Hematopoietic multipotent progenitor cell treated with erythropoietin and hydrocortisone succinate and interleukin-3 and kit ligand, for 15 days (in vitro differentiated cells): Measurements from ENCODE around the gene TBC1D20.
A peak's percentile ranks its signal among the peaks of the same experiment; 100 is the strongest.

Experiments used
- DNase-seq: peaks from one replicate; pipeline ENCODE4 v3.0.0-alpha.2; 2015; ENCODE audit warnings: low spot score

The TBC1D20 gene

DNA sequence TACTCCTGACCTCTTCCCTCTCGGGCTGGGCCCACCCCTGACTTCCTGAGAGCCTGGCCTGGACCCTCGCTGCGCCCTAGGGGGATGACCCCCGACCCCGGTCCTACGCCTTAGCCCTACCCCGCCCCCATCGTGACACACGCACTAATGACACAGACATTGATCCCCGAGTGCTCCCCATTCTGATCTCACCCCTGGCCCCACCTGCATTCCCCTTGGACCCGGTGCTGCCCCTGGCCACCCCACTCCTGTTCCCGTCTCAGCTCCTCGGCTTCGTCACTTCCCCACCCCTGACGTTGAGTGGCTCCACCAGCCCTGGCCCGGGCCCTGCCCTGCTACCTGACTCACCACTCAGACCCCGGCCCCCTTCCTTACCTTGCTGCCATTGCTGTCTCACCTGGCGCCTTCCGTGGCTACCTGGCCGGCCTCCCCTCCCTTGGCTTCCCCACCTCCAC, 42.1 kb downstream of the TBC1D20 start:
- no peak for DNase-seq

DNA sequence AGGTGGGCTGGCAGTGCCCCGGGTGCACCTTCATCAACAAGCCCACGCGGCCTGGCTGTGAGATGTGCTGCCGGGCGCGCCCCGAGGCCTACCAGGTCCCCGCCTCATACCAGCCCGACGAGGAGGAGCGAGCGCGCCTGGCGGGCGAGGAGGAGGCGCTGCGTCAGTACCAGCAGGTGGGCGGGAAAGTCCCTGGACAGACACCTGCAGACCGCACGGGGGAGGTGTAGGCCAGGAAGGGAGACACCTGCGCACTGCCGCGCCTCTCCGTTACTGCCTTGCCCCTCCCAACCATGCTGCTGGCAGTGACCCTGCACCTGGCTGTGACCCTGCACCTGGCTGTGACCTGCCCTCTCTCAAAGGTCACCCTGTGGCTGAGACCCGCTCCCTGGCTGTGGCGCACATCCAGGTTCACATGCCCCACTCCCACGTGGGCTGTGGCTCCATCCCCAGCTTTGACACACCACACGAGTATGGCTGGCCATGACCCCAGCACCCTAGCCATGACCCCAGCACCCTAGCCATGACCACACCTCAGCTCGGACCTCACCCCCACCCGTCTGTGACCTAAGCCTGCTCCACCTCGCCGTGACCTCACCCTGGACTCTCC, 42.7 kb downstream of the TBC1D20 start:
- DNase-seq, result no peak

DNA sequence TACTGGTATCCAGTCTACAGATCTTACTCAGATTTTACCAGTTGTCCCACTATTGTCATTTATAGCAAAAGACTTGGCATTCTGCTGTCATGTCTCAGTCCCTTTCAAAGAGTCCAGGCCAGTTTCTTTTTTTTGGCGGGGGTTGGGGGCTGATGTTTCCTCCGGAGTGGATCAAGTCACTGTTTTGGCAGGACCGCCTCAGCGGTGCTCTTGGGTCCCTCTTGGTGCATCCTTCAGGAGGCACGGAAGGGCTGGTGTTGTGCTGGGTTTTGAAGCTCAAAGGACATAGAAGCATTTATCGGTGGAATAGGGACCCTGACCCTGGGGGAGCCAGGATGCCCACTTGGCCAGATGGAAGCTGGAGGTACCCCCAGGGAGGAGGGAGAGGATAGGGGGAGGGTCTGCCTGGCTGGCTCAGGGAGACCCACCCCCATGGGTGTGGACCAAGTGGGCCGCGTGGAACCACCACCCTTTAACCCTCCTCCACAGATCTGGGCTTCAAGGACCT, 43.4 kb downstream of the TBC1D20 start:
- no peak for DNase-seq

DNA sequence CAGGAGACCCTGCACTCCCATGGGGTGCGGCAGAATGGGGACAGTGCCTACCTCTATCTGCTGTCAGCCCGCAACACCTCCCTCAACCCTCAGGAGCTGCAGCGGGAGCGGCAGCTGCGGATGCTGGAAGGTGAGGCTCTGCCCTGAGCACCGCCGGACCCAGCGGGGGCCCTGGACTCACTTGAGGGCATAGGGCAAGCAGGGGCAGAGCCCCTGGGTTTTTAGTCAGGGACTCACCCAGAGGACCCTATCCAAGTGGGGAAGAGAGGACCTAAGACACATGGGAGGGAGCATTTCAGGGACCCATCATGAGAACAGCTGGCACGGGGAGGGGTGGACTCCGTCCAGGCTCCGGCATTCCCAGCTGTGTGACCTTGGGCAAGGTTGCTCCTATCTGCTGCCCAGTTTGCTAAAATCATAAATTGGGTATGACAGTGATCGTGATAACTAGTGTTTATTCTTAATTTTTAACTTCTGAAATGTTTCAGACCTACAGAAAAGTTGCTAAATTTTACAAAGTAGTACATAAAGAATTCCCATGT, 44.5 kb downstream of the TBC1D20 start:
- no peak for DNase-seq

DNA sequence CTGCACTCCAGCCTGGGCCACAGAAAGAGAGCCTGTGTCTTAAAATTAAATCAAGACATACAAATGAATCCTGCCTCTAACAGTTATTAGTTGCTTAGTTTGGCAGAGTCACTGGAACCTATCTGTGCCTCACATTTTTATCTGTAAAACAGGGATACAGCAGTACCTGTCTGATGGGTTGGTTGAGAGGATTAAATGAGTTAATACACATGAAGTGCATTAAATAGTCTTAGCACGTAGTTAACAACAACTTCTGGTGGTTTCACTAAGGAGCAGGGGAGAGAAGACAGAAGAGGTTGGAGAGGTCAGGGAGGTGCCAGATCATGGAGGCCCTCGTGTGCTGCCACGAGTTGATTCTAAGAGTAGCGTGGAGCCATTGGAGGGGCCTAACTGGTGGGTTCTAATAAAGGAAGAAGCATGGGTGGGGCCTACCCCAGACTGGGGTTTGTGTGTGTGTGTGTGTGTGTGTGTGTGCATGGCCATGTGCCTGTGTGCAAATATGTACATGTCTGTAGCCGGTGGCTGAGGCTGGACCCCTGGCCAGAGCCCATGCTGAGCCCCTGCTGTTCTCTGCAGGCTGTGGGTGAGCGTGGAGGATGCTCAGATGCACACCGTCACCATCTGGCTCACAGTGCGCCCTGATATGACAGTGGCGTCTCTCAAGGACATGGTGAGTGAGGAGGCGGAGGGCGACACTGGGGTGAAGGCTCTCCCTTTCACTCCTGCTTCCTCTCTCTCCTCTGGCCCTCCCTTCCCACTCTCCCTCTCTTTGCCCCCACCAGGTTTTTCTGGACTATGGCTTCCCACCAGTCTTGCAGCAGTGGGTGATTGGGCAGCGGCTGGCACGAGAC, 45.2 kb downstream of the TBC1D20 start:
- no peak for DNase-seq

DNA sequence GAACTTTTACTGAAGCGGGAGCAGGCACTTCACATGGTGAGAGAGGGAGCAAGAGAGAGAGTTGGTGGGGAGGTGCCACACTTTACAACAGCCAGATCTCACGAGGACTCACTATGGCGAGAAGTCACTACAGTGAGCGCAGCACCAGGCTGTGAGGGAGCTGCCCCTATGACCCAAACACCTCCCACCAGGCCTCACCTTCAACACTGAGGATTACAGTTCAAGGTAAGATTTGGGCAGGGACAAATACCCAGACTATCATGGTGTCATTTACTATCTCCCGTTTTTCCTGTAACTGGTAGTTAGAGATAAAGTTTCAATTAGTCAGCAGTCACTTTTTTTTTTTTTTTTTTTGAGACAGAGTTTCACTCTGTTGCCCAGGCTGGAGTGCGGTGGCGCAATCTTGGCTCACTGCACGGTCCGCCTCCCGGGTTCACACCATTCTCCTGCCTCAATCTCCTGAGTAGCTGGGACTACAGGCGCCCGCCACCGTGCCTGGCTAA, 46.5 kb downstream of the TBC1D20 start:
- peak; percentile 26 for DNase-seq

DNA sequence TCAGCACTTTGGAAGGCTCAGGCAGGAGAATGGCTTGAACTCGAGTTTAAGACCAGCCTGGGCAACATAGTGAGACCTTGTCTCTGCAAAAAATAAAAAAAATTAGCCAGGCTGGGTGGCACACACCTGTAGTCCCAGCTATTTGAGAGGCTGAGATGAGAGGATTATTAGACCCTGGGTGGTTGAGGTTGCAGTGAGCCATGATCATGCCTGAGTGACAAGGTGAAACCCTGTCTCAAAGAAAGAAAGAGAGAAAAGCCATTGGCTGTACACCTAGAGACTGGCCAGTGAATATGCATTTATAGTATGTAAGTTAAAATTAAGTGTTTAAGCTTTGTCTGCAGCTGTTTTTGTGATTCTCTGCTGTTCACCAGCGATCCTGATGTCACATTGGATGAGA, 48.2 kb downstream of the TBC1D20 start:
- no peak for DNase-seq

DNA sequence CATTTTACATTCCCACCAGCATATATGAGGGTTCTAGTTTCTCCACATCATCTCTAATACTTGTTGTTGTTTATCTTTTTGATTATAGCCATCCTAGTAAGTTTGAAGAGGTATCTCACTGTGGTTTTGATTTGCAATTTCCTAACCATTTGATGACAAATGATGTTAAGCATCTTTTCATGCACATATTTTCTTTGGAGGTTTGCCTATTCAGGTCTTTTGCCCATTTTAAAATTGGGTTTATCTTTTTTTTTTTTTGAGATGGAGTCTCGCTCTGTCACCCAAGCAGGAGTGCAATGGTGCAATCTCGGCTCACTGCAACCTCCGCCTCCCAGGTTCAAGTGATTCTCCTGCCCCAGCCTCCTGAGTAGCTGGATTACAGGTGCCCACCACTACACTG, 50.3 kb downstream of the TBC1D20 start:
- no peak for DNase-seq

DNA sequence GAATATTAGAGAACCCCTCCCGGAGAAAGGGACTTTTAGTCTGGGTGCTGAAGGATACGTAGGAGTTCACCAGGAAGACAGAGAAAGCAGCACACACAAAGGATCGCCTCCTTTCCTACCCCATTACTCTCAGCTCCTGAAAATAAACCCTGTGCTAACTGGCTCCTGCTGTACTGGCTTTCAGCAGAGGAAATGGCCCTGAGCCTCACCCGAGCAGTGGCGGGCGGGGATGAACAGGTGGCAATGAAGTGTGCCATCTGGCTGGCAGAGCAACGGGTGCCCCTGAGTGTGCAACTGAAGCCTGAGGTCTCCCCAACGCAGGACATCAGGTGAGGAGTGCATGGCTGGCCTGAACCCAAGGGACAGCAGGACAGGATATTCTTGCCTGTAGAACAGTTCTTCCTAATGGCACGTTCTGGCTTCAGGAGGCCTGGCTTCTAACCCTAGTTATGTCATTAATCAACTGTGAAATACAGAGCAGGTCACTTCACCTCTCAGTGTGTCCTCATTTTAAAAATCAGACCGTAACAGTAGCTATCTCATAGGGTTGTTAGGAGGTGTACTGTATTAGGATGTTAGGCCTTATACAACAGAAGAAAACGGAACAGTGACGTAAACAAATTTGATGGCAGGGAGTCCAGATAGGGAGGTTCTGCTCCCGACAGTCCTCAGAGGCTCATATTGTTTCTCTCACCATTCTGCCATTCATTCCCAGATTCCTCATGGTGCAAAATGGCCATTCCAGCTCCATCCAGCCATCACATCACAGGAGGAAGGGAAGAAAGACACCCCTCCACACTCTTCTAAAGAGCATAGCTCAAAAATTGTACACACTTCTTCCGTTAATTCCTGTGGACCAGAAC, 52.4 kb downstream of the TBC1D20 start:
- DNase-seq, result no peak

DNA sequence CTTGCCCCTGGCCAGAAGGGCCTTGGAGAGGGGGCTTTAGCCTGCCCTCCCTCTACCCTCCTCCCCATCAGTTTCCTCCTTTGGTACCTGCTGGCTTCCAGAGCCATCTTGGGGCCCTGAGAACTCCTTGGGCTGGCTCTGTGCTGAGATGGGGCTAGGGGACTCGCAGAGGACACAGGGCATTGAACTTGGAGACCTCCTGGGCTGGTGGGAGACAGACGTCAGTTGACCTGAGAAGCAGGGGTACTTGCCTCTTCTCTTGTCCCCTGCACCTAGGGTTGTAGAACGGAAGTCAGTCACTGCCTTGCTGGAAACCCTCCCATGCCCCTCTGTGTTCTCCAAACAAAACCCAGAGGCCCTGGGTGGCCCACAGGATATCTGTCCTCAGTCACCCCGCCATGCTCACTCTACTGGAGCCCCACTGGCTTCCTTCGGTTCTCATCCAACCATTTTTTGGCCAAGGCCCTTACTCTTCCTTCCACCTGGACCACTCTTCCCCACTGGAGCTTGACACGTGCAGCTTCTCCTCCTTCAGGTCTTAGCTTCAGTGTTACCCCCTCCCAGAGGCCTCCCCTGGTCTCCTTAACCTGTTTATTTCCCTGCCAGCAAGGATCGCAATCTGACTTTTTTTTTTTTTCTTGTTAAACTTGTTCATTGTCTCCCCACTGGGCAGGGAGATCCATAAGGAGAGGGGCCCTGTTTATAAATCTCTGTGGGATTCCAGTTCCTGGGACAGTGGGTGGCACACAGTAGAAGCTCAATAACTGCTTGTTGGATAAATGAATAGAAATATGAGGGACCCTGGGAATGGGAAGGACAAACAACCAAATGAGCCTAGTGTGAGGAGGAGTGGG, 53.3 kb downstream of the TBC1D20 start:
- peak; percentile 17 for DNase-seq

DNA sequence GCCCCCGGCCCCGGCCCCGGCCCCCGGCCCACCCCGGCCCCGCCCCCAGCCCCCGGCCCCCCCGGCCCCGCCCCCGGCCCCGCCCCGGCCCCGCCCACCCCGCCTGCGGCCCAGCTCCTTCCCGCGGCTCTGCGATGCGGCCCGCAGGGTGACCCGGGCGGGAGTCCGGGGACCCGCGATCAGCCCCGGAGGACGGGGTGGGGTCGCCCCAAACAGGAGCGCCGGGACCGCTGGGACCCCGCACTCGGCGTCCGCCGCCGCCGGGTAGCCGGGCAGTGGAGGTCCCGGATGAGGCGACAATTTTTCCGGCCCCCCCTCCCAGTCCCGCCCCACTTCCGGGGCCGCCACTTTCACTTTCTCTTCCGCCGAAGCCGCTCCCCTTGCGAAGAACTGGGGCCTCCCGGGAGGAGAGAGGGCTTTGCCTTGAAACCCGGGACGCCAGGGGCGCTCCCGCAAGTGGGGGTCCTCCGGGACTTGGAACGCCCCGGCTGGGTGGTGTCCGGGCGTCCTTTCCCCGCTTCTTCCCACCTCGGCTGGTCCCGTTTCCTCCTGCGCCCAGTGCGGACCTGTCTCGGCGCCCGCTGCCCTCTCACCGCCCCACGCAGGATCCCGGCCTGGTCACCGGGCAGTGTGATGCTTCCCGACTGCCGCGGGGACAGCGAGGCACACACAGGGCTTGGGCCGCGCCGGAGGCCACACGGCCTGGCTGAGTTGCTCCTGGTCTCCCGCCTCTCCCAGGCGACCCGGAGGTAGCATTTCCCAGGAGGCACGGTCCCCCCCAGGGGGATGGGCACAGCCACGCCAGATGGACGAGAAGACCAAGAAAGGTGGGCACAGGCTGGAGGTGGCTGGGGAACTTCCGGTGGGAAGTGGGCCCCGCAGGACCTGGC, 54.1 kb downstream of the TBC1D20 start, which contains the start of gene RBCK1:
TSS of gene RBCK1 (plus strand) at position 347 of the 890 bp plus-strand sequence. CDS start at position 806, 459 bp downstream.
- peak; percentile 88 for DNase-seq

DNA sequence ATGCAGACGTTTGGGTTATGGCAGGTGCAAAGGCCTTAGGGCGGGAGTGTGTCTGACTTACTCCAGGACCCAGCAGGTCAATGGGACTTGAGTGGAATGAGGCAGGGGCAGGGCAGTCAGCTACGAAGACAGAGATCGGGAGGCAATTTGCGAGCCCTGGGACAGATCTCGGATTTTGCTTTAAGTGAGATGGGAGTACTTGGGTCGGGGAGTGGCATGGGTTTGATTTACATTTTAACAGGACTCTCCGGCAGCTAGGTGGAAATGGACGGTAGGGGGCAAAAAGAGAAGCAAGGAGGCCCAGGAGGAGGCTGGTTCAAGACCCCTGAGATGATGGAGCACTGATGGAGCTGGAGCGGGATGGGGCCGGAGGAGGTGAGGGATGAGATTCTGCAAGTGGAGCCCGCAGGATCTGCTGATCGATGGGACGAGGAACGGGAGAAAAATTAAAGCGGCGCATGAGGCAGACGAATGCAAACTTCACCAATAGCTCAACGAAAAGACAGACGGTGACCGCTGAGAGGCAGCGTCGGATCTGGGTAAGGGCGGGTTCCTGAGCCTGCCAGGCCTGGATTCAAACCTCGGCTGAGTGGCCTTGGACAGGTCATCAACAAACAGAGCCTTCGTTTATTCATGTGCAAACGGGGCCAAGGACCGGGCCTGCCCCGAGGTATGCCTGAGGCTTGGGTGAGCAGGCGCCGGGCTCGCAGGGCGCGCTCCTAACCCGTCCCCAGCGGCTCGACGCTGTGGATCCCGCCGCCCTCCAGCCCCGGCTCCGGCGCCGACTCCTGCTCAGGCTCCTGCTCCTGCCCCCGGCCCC, 55.0 kb downstream of the TBC1D20 start:
- DNase-seq, result peak; percentile 69

DNA sequence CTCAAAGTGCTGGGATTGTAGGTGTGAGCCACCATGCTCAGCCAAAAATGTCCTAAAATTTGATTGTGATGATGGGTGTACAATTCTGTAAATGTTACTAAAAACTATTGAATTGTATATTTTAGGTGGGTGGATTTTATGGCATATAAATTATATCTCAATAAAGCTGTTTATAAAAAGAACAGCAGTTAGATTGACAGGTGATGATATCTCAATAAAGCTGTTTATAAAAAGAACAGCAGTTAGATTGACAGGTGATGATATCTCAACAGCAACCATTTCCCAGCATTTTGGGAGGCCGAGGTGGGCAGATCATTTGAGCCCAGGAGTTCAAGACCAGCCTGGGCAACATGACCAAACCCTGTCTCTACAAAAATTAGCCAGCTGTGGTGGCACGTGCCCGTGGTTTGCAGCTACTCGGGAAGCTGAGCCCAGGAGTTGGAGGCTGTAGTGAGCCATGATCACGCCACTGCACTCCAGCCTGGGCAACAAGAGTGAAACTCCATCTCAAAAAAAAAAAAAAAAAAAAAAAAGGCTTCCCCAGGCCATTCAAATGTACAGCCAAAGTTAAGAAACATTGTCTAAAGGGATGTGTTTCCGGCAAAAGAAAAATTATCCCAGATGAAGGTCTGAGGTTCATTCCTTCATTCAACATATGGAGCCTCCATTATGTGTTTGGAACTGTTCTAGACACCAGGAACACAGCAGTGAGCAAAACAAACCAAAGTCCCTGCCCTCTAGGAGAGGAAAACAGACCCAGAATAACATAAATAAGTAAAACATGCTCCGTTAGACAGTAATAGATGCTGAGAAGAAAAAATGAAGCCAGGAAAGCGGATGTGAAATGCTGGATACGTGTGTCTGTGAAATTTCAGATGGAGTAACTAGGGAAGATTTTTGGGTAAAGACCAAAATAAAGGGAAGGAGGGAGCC, 55.9 kb downstream of the TBC1D20 start:
- no peak for DNase-seq

DNA sequence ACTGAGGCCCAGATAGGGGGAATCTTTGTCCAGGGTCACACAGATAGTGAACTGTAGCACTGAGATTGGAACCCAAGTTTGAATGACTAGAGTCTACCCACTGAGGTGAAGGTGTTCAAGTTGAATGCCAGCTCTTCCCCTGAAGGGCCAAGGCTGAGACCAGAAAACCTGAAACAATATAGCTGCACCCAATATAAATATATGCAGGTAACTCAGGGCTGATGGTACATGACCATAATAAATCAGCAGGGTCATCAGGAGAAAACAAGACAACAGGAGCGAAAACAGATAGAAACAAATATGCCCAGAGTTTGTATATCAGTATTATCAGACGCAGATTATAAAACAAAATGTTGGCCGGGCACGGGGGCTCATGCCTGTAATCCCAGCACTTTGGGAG, 58.2 kb downstream of the TBC1D20 start:
- no peak for DNase-seq

DNA sequence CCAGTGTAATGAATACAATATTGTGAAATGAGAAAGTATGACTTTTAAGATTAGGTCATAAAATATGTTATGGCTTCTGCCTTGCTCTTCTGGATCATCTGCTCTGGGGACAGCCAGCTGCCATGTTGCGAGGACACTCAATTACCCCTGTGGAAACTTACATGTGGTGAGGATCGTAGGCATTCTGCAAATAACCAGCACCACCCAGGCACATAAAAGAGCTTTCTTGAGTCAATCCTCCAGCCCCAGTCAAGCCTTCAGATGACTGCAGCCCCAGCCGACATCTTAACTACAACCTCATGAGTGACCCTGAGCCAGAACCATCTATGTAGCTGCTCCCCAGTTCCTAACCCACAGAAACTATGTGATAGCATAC, 58.8 kb downstream of the TBC1D20 start:
- DNase-seq, result no peak

DNA sequence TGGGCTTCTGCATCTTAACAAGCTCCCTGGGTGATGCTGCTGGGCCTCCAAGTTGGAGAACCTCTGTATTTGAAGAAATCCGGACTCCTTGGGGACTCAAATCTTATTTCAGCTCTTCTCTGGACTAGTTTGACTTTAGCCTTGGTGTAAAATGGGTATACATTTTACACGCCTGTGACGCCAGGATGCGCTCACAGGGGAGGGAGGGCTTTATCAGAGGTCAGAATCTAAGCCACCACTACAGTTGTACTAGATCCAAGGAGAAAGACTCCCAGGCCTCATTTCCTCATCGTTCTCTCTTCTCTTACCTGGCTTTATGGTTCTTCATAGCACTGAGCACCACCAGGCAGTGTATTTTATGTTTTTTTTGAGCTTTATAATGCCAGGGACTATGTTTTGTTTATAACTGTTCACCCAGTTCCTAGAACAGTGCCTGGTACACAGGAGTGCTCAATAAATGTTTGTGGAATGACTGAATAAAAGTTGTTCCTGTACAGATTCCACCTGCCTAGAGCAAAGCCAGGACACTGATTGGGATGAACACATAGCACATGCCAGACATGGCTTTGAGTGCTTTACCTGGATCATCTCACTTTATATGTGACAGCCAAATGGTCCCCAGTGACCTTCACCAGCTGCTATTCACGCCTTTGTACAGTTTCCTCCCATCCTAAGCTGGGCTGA, 59.3 kb downstream of the TBC1D20 start:
- DNase-seq, result no peak

DNA sequence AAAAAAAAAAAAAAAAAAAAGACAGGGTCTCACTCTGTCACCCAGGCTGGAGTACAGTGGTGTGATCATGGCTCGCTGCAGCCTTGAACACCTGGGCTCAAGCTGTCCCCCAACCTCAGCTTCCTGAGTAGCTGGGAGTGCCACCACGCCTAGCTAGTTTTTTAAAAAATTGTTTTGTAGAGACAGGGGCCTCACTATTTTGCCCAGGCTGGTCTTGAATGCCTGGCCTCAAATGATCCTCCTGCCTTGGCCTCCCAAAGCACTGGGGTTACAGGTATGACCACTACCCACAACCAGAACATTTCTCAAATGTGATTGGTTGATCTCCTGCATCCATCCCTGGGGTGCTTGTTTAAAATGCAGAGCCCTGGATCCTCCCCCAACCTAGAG, 59.8 kb downstream of the TBC1D20 start:
- no peak for DNase-seq
